SKM-1 treated with dmso at 0.1 percent for 144 hours (cell line): ENCODE results near the gene KRT86.
"Not testable (repeated sequence)": the region's sequence is repeated elsewhere in the genome, so short reads cannot be mapped to it uniquely, and the experiment has no call there.

ENCODE experiments used
- DNase-seq: peaks from one replicate; lab custom pipeline; 2025; ENCODE audit not compliant: unreplicated experiment; lab: John Stamatoyannopoulos, UW

KRT86 gene

DNA sequence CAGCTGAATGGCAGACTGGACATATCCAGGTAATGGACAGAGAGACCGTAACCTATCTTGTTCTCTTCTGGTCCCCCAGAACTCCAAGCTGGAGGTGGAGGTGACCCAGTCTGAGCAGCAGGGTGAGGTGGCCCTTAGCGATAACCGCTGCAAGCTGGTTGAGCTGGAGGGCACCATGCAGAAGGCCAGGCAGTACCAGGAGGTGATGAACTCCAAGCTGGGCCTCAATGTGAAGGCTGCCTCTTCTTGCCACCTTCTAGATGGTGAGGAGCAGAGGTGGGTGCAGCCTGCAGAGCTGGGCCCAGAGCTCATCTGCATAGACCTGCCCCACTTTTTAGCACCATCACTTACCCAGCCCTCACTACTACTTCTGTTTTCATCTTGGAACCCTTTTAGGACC, 7.2 kb upstream of the KRT86 start:
- DNase-seq, result no peak

DNA sequence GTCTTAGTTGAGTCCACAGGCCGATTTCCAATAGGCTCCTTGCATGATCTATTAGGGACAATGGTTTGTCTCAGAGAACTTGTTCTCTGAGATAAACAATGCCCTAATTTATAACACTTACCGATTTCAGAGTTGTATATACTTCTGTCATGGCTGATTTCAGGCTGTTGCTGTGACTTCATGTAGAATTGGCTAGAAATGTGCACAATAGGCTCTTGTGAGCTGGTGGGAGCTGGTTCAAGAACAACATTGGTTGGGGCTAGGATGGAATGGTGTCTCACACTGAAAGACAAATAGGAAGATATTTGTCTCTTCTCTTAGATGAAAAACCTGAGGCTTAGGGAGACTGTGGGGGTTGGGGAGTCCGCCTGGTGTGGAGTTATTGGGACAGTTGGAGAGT, 6.7 kb upstream of the KRT86 start:
- no peak for DNase-seq

DNA sequence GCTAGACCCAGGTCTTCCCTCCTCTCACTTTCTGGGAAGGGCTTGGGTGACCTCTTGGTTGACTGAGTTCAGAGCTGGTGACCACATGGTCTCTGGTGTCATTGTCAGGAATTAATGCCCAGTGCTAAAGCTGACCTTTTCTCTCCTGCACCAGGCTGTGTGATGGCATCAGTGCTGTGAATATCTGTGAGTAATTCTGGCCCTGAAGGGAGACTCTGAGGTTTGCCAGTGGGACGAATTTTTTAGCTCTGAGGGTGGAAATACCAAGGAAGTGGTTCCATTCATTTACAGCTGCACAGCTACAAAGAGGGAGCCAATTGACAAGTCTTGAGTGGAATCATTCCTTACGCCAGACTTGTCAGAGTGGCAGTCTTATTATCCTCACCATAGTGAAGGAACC, 6.2 kb upstream of the KRT86 start:
- DNase-seq, result no peak

DNA sequence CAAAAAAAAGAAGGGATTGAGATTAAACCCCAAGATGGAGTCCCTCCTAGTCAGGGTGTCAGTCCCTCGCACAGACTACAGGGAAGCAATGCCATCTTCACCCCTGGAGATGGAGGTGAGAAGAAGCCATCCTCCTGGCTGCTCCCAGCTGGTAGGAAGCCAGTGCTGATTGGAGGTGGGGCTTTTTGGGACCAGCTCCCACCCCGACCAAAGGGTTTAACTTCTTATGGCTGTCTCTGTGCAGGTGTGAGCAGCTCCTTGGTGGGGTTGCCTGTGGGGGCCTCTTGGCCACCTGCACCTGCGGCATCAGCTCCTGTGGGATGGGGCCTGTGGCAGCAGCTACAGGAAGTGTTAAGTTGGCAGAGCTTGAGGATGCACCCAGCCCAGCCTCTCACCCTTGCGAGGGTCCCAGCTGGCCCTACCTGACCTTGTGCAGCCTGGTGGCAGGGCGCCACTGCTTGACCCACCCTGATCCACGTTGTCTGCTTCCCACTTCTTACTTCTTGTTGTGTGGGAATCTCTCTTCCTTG, 3.8 kb upstream of the KRT86 start:
- no peak for DNase-seq

DNA sequence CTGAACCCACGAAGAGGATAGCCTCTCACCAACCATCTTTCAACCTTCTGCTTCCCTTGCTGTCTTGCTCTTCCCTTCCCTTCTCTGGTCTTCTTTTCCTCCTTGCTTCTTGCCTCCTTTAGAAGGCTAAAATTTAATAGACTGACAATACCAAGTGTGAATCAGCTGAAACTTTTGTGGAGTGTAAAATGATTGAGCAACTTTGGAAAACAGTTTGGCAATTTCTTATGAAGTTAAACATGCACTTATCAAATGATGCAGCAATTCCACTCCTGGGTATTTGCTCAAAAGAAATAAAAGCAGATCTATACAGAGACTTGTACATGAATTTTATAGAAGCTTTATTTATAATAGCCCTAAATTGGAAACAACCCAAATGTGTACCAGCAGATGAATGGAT, 3.3 kb upstream of the KRT86 start:
- DNase-seq, result no peak

DNA sequence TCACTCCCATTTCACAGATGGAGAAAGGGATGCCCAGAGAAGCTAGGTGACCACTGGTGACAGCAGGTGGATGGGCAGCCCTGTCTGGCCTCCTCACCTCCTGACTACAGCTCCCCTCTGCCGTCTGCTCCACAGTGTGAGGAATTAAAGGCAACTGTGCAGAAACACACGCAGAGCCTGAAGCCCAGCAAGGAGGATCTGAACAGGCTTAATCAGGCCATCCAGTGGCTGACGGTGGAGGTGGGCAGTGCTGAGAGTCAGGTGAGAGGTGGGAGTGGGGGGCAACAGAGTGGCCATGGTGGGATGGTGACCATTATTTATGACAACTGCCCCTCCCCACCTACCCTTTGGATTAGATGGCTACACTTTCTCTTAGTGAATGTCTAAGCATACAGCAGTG, 1.2 kb downstream of the KRT86 start:
- DNase-seq, result no peak

DNA sequence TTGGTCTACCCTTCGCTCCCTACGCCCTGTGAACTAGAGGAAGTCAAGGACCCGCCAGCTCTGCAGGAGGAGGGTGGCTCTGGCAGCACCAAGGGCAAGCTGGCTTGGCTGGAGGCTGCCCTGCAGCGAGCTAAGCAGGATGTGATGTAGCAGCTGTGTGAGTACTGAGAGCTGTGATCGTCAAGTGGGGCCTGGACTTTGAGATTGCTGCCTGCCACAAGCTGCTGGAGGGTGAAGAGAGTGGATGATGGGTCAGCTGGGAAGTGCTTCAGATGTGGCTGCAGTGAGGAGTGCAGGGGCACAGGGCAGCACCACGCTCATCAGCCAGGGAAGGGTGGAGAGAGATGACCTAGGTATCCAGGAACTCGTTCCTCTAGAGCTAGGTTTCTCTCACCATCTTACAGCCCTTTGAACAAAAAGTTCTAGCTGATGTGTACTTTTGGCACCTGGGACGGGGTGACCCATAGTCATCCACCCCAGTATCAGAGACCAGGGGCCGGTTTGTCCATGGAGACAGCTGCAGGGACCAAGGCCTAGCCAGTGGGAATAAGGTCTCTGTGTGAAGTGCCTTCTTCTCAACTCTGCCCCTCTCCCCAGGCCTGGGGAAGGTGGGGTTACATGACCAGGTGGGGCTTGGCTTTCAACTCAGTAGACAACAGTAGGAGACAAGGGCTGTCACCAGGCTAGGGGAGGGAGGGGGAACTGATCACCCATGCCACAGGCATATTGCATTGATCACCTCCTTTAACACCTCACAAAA, 3.2 kb downstream of the KRT86 start:
- no peak for DNase-seq

DNA sequence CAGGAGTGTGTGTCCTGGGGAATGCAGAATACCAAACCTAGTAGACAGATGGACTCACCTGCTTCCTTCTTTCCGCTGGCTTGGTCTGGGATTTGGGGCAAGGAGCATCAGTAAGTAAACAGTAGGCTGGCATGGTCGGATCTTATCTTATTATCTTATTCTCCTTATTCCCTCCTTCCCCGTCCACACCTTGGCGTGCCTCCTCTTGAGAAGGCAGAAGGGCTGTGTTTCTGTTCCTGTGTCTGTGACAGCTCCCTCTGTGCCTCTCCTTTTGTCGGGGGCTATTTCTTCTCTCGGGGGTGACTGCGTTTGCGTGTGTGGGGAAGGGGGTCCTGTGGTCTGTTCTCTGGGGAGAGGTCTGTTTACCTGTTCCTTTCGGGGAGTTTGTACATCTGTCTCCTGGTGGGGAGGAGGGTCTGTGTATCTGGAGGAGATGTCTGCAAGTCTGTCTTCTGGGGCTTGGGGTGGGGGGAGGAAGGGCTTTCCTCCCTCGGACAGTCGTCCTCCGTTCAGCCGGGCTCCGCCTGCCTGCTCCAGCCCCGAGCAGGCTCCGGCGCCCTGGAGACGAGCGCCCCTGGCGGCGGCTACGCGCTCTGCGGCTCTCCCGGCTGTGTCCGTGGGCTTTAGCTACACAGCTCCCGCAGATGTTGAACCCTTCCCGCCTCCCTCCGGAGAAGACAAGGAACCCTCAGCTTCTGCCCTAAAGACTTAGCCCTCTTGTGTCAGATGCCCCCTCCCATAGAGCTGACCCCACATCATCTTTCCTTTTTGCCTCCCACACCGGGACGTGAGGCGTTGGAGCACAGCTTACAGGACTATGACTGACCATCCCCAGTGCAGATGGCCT, 4.4 kb downstream of the KRT86 start:
- peak; percentile 21 for DNase-seq

DNA sequence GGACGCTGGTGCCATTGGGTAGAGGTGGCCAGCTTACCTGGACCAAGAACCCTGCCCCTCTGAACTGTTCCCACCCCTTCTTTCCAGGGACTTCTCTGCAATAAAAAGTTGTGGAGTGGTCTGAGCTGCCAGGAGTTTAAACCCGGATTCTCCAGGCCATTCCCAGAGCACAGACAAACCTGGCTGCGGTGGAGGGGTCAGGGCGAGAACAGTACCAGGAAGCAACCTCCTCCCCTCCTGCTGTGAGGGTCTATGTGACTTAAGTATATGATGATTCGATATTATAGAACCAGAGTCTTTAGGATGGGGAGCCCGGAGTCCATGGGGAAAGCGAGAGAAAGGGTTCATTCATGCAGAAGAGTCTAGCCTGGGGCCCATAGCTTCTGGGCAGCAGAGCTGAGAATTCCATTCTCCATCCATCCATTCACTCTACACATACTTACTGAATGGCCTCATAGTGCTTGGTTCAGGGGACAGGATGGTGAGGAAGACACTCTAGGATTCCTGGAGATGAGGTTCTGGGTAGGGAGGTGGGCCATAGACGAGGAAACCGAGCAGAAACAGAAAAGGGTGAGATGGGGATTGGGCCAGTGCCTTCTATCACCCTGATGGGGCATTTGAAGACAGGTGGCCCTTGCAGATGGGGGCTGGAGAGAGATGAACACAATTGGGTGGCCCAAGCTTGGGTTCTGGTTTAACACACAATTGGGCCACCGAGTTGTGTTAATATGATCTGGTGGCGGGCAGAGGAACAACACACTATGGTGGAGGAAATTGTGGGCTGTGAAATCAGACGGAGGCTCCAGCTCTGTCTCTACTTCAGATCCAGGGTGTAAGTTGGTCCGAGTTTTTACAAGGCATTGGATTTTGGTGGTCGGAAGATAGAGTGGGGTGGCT, 5.2 kb downstream of the KRT86 start:
- no peak for DNase-seq

DNA sequence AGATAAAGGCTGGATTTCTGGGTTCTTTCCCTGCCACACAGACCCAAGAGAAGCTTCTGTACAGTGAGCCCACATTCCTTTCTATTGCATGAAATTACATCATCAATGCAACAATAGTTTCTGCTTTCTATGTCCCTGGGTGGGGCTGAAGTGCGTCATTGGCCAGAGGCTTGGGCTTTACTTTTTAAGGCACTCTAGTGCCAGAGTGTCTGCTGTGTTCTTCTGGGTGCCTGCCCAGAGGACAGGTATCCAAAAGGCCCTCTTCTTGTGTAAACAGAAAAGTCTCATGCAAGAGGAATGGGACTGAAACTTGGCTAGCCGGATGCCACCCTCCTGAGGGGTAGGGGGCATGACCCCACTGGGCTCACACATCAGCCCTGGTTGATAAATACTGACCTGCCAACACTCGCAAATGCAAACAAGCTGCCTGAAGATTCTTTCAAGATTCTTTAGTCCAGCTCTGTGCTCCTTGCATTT, 5.9 kb downstream of the KRT86 start:
- no peak for DNase-seq

DNA sequence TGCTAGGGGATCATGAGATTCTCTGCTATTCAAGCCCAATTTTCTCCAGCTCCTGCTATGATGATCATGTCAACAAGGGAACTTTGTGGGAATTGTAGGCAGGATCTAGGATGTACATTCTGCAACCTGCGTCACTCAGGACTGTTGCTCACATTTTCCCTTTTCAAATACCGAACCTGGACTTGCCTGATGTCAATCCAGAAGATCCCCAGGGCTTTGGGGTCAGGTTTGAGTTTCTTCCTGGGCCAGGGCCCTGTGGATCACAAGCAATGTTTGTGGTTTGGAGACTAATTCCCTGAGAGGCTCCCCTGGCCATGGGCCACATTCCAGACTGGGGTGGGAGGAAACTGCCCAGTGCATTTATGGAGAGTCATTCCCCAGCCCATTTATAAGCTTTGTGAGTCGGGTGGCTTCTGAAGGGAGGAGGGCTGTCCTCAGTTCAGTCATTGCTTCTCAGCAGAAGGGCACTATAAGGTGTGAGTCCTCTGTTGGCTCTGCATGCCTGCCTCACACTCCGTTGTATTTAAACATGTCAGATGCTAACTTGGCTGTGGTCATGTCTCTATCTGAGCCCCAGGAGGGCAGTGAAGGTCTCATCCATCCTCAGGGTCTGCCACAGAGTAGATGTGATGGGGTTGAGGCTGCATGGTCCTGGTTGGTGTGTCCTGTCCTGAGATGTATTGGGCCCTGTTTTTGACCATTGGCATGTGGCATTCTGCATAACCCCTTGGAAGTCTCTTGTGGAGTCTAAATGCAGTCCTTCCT, 6.5 kb downstream of the KRT86 start:
- DNase-seq, result no peak

DNA sequence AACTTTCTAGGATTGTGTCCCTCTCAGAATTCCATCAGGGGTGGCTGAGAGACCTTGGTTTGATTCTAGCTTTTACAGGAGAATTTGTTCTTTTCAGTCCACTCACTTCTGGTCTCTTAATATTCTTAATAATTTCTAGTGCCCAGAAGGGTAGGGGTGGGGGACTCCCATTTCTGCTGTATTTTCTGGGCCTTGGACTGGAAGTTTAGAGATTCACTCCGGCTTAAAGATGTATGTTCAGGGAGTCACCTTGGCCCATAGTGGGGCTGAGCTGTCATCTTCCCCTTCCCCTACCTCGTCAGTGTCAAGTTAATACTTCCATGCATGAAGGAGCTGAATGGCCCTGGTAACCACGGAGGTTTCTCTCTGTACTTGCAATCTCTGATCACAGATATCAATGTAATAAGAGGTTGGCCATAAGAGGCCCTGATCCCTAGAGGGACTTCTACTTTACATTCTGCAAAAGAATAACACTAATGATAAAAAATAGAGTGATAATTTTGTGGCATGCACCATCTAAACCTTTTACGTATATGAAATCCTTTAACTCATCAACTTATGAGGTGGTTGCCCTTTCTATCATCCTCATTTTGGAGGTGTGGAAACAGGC, 10.2 kb downstream of the KRT86 start:
- DNase-seq, result no peak

DNA sequence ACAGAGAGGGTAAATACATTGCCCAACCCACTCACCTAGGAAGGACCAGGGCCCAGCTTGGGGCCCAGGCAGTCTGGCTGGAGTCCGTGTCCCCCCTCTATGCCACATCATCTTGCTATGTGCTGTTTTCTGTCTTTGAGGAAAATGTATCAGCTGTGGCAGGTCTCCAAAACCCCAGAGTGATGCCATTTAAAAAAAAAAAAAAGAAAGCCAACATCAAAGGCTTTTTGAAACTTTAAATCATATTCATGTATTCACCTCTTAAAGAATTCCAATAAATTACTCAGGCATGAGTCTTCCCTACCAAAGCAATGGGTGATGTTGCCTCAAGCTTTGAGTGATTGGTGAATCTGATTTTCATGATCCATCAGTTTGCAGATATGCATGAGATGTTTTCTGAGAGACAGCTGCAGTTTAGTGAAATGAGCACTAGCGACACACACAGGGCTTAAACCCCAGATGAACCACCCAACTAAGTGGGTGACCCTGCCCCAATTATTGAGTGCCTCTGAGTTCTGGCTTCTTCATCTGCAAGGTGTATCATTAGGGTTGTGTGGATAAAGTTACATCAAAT, 10.8 kb downstream of the KRT86 start:
- no peak for DNase-seq

DNA sequence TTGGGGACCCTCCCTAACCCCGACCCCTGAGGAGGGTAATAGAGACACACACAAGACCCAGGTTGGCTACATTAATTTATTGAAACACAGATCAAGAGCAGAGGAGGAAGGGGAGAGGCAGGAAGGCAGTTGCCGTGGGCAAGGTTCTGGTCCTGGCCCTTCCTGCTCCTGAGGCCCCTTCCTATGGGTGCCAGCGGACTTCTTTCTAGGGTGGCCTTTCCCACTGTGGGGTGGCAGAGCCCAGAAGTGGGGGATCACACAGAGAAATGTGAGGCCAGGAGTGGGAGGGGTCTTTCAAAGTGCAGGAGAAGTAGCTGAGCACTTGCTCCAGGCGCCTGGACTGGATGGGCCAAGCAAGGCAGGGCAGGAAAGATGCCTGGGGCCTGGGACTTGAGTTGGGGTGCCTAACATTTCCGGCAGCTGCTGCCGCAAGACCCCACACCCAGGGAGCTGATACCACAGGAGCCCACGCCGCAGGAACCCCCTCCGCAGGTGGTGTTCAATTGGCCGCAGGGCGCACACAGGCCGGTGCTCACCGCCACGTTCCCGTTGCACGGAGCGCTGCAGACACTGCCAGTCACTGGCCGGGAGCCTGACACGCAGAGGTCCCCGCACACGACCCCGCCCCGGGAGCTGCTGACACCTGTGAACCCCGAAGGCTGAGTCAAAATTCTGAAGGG, 11.5 kb downstream of the KRT86 start:
- DNase-seq, result no peak

DNA sequence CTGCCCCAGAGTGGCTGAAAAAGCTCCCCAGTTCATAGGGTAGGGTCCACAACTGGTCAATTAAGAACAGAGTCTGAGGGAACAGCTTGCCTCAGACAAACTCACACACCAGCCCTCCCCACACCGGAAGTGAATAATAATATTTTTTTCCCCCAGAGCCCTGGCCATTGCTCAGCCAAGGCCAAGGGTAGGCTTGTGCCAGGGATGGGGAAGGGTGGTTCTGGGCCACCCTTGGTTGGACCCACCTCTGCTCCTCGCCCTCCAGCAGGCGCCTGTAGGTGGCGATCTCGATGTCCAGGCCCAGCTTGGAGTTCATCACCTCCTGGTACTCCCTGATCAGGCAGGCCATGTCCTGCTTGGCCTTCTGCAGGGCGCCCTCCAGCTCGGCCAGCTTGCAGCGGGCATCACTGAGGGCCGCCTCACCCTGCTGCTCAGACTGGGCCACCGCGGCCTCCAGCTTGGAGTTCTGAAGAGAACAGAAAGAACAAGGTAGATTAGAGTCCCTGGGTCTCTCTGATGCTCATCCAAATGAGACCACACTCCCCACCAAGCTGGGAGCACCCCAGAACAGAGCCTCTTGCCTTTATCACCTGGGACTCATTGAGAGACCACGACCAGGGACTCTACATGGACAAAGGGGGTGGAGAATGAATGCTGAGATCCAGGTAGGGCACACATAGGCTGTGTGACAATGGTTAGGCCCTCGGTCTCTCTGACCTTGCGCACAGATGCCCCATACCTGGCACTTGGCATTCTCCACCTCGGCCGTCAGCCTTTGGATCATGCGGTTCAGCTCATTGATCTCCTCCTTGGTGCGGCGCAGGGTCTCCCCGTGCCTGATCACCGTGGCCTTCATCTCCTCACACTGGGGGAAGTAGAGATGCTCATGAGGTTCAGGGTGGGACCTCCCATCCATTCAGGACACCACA, 12.7 kb downstream of the KRT86 start:
- not testable (repeated sequence) for DNase-seq

DNA sequence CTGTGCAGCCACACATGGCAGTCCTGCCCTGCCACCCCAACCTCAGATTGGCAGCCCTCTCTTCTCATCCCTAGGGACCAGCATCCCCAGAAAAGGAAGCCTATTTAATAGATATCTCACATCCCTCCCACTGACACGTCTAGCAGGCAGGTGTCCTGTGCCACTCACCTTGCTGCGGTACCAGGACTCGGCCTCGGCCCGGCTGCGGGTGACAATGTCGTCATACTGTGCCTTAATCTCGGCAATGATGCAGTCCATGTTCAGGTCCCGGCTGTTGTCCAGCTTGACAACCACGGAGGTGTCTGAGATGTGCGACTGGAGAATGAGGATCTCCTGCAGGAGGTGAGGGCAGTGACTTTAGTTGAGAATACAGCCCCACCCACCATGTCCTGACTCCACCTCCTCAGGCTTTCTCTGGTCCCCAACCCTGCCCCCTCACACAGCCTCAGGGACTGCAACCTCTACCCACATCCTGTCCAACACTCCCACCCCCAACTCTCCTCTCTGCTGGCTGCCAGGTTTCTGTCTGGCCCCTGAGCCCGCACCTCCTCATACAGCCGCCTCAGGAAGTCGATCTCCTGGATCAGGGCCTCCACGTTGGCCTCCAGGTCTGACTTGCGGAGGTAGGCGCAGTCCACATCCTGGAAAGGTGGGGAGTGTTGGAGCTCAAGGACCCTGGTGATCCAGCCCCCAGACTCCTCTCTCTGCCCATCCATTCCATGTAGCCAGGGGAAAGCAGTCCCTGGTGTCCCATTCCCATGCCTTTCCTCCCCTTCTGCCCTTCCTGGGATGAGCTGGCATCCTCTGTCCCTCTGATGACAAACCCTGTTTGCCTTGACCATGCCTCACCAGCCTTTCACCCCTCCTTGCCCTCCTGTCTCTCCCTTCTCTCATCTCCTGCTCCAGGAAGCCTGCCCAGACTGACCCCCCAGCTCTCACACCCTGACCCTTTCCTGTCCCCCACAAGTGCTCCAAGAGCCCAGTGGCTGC, 13.7 kb downstream of the KRT86 start:
- not testable (repeated sequence) for DNase-seq
